H9 (cell line): ENCODE results near the gene ART4. TPM values are rescaled to one million over a fixed set of nuclear protein-coding genes. Genes with fewer than 3 reads are reported as not detected.

Experiments
- DNase-seq: peaks from one replicate; pipeline ENCODE4 v3.0.0-alpha.2; 2017
- H2AFZ ChIP-seq: one replicate; pipeline ENCODE4 v1.6.1; 2013; ENCODE audit warnings: mild to moderate bottlenecking, low read length, control low read depth, moderate library complexity
- H2AK5ac ChIP-seq: 2 replicates; pipeline ENCODE4 v1.6.1; 2013; ENCODE audit warnings: low read length, control low read depth, mixed read lengths; ENCODE audit not compliant: insufficient read length
- H2BK120ac ChIP-seq: one replicate; pipeline ENCODE4 v1.6.1; 2013; ENCODE audit warnings: low read depth, mild to moderate bottlenecking, low read length, control low read depth, inconsistent platforms; ENCODE audit not compliant: poor library complexity, severe bottlenecking
- H2BK12ac ChIP-seq: 2 replicates; pipeline ENCODE4 v1.6.1; 2013; ENCODE audit warnings: low read length, control low read depth, mixed read lengths, low read depth; ENCODE audit not compliant: insufficient read length
- H2BK15ac ChIP-seq: 2 replicates; pipeline ENCODE4 v1.6.1; 2013; ENCODE audit warnings: low read depth, low read length, control low read depth
- H2BK20ac ChIP-seq: one replicate; pipeline ENCODE4 v1.6.1; 2013; ENCODE audit warnings: low read depth, mild to moderate bottlenecking, low read length, control low read depth, inconsistent platforms; ENCODE audit not compliant: poor library complexity, severe bottlenecking
- H2BK5ac ChIP-seq: 2 replicates; pipeline ENCODE4 v1.6.1; 2013; ENCODE audit warnings: low read length, control low read depth, mixed read lengths; ENCODE audit not compliant: insufficient read length
- H3K14ac ChIP-seq: 2 replicates; pipeline ENCODE4 v1.6.1; 2013; ENCODE audit warnings: low read length, control low read depth; ENCODE audit not compliant: insufficient read depth
- H3K18ac ChIP-seq: 2 replicates; pipeline ENCODE4 v1.6.1; 2013; ENCODE audit warnings: low read depth, mild to moderate bottlenecking, mixed read lengths, low read length, control low read depth; ENCODE audit not compliant: insufficient read length
- H3K23ac ChIP-seq: 2 replicates; pipeline ENCODE4 v1.6.1; 2013; ENCODE audit warnings: low read length, control low read depth, mixed read lengths, low read depth; ENCODE audit not compliant: insufficient read length
- H3K23me2 ChIP-seq: 2 replicates; pipeline ENCODE4 v1.6.1; 2013; ENCODE audit warnings: low read depth, mild to moderate bottlenecking, mixed read lengths, low read length, control low read depth; ENCODE audit not compliant: insufficient read length, poor library complexity, severe bottlenecking
- H3K27ac ChIP-seq: 2 replicates; pipeline ENCODE4 v1.5.1; 2013; ENCODE audit warnings: low read length, control low read depth, mixed read lengths, low read depth; ENCODE audit not compliant: insufficient read length
- H3K27me3 ChIP-seq: 2 replicates; pipeline ENCODE4 v1.6.1; 2013; ENCODE audit warnings: low read length, control low read depth, inconsistent platforms; ENCODE audit not compliant: insufficient read depth
- H3K4ac ChIP-seq: 2 replicates; pipeline ENCODE4 v1.6.1; 2013; ENCODE audit warnings: low read depth, mild to moderate bottlenecking, control low read depth, inconsistent platforms, low read length, moderate library complexity
- H3K4me1 ChIP-seq: 2 replicates; pipeline ENCODE4 v1.6.1; 2013; ENCODE audit warnings: low read length, control low read depth, inconsistent platforms; ENCODE audit not compliant: insufficient read depth
- H3K4me2 ChIP-seq: 2 replicates; pipeline ENCODE4 v1.6.1; 2013; ENCODE audit warnings: low read length, control low read depth, mixed read lengths; ENCODE audit not compliant: insufficient read length, insufficient read depth
- H3K56ac ChIP-seq: 2 replicates; pipeline ENCODE4 v1.6.1; 2013; ENCODE audit warnings: low read depth, mild to moderate bottlenecking, mixed read lengths, low read length, control low read depth; ENCODE audit not compliant: insufficient read length
- H3K79me1 ChIP-seq: 2 replicates; pipeline ENCODE4 v1.6.1; 2013; ENCODE audit warnings: low read depth, mild to moderate bottlenecking, moderate library complexity, low read length, control low read depth, inconsistent platforms; ENCODE audit not compliant: insufficient read depth, poor library complexity, severe bottlenecking
- H3K79me2 ChIP-seq: 2 replicates; pipeline ENCODE4 v1.6.1; 2013; ENCODE audit warnings: low read length, control low read depth, inconsistent platforms; ENCODE audit not compliant: insufficient read depth
- H3K9ac ChIP-seq: 2 replicates; pipeline ENCODE4 v1.6.1; 2013; ENCODE audit warnings: low read length, control low read depth, mixed read lengths; ENCODE audit not compliant: insufficient read length; ENCODE audit errors: extremely low read depth
- H3K9me3 ChIP-seq: one replicate; pipeline ENCODE4 v1.6.1; 2013; ENCODE audit warnings: low read depth, low read length, inconsistent platforms; ENCODE audit not compliant: control insufficient read depth
- H3T11ph ChIP-seq: one replicate; pipeline ENCODE4 v1.6.1; 2013; ENCODE audit warnings: mild to moderate bottlenecking, low read length, control low read depth, inconsistent platforms
- H4K20me1 ChIP-seq: one replicate; pipeline ENCODE4 v1.6.1; 2013; ENCODE audit not compliant: control insufficient read depth, insufficient read length, insufficient read depth
- H4K5ac ChIP-seq: 2 replicates; pipeline ENCODE4 v1.6.1; 2013; ENCODE audit warnings: low read depth, mild to moderate bottlenecking, mixed read lengths, low read length, control low read depth; ENCODE audit not compliant: insufficient read length
- H4K8ac ChIP-seq: replicated peaks from 2 replicates; pipeline ENCODE4 v1.6.1; 2013; ENCODE audit warnings: low read length, control low read depth, mixed read lengths, low read depth; ENCODE audit not compliant: insufficient read length
- H4K91ac ChIP-seq: 2 replicates; pipeline ENCODE4 v1.6.1; 2013; ENCODE audit warnings: low read depth, mild to moderate bottlenecking, moderate library complexity, mixed read lengths, low read length, control low read depth; ENCODE audit not compliant: insufficient read length
- H3K27ac Mint-ChIP-seq, 3 experiments: 2 replicates in 2 of 3; 3 replicates in 1 of 3; pipeline ENCODE4 v1.8.0; 2020 to 2021; ENCODE audit warnings: mixed read lengths in 3 of 3, mild to moderate bottlenecking in 1 of 3, moderate library complexity in 1 of 3
- H3K27me3 Mint-ChIP-seq: 2 replicates; pipeline ENCODE4 v1.8.0; 2021; ENCODE audit warnings: low read depth, mild to moderate bottlenecking, moderate library complexity, mixed read lengths
- H3K36me3 Mint-ChIP-seq, 3 experiments: 2 replicates in 2 of 3; 3 replicates in 1 of 3; pipeline ENCODE4 v1.8.0; 2020 to 2021; ENCODE audit warnings: low read depth in 3 of 3, mixed read lengths in 3 of 3; ENCODE audit not compliant: insufficient read depth in 1 of 3
- H3K4me1 Mint-ChIP-seq, 2 experiments: 2 replicates each; pipeline ENCODE4 v1.8.0; 2020; ENCODE audit warnings: mixed read lengths in 2 of 2
- H3K4me3 Mint-ChIP-seq, 2 experiments: 2 replicates in 1 of 2; 3 replicates in 1 of 2; pipeline ENCODE4 v1.8.0; 2020 to 2021; ENCODE audit warnings: mild to moderate bottlenecking in 2 of 2, mixed read lengths in 2 of 2, moderate library complexity in 1 of 2
- H3K9me3 Mint-ChIP-seq, 2 experiments: 2 replicates in 1 of 2; 3 replicates in 1 of 2; pipeline ENCODE4 v1.8.0; 2020; ENCODE audit warnings: mild to moderate bottlenecking in 2 of 2, mixed read lengths in 2 of 2, moderate library complexity in 1 of 2
- CTCF ChIP-seq: fragments of 200-600 bp; sonication (generic); conservative IDR thresholded peaks from 3 replicates; pipeline ENCODE4 v1.8.0; 2021; ENCODE audit warnings: antibody characterized with exemption, mild to moderate bottlenecking
- WGBS: extraction: QIAGEN DNeasy Blood & Tissue Kit; methylation state at CpG from one replicate; pipeline ENCODE4 v1.1.7; 2013; ENCODE audit warnings: missing lambda C conversion rate, low lambda C conversion rate, mixed read lengths; ENCODE audit not compliant: insufficient read length; ENCODE audit errors: extremely low coverage; 5-methylcytosine and 5-hydroxymethylcytosine counted together
- total RNA-seq: library from RNA; stranded (reverse); gene quantifications from 2 replicates; pipeline ENCODE4 v1.2.1, GENCODE V29; 2021

The ART4 gene
- total RNA-seq, 1 experiment from 2014 or later: not detected

GRCh38 chr12:14892726-14893505 lies 49.6 kb upstream of the ART4 start:
- no peak overlapping the region for H4K5ac ChIP-seq
- no peak for DNase-seq
- H3K79me1 ChIP-seq: no peaks in the 10 kb centered on the region
- Mint-ChIP-seq H3K4me3 (no peak overlapping the region), H3K27me3 (no peaks in the 10 kb centered on the region), H3K27ac (no peak overlapping the region; a peak in 1 of 7 replicates), H3K9me3 (no peaks in the 10 kb centered on the region), H3K36me3 (no peaks in the 10 kb centered on the region), H3K4me1 (peaks cover 6 to 13% of the 10 kb centered on the region in 2 experiments; a peak in 3 of 4 replicates)
- no peak overlapping the region for H2BK15ac ChIP-seq
- no peak overlapping the region for H3K14ac ChIP-seq
- H3K9ac ChIP-seq: no peak overlapping the region
- H2BK12ac ChIP-seq: no peak overlapping the region
- H3K79me2 ChIP-seq: no peaks in the 10 kb centered on the region
- no peak overlapping the region for H4K8ac ChIP-seq
- peaks cover 2% of the 10 kb centered on the region; the same call in 1 of the 2 replicates for H3K4me1 ChIP-seq
- no peak overlapping the region for H2AK5ac ChIP-seq
- no peak overlapping the region for H3K4me2 ChIP-seq
- no peak overlapping the region for H3K4ac ChIP-seq
- no peaks in the 10 kb centered on the region for H4K20me1 ChIP-seq
- no peak overlapping the region for H2AFZ ChIP-seq
- H3K27me3 ChIP-seq: no peaks in the 10 kb centered on the region
- H2BK20ac ChIP-seq: no peak overlapping the region
- H3K56ac ChIP-seq: no peak overlapping the region
- H3K18ac ChIP-seq: no peak overlapping the region
- no peak overlapping the region for H2BK120ac ChIP-seq
- no peaks in the 10 kb centered on the region for H3K9me3 ChIP-seq
- H3T11ph ChIP-seq: no peak overlapping the region
- WGBS: no CpG with 5 or more reads among the region's 7 CpGs
- peak; percentile 19; the same call in 1 of the 3 replicates for TF ChIP-seq CTCF
- H3K23ac ChIP-seq: no peak overlapping the region
- H2BK5ac ChIP-seq: no peak overlapping the region
- H3K27ac ChIP-seq: no peak overlapping the region
- H4K91ac ChIP-seq: no peak overlapping the region
- H3K23me2 ChIP-seq: no peaks in the 10 kb centered on the region
